WTC11 (cell line): ENCODE results near the gene TRIM69. TPM values are rescaled to one million over a fixed set of nuclear protein-coding genes. Genes with fewer than 3 reads are reported as not detected.

ENCODE experiments used
- ATAC-seq: fragments of 200-7000 bp; cut with Tn5 transposase; 2 replicates; pipeline ENCODE4 v1.10.0; 2021; ENCODE audit warnings: mild to moderate bottlenecking, moderate library complexity
- CTCF ChIA-PET: fragments of 300-600 bp; sonication (Branson Sonifier 250); formaldehyde crosslinking; loops from one replicate; lab custom pipeline; 2021; ENCODE audit warnings: antibody characterized with exemption; lab: Charles Lee
- POLR2A ChIA-PET: fragments of 350-600 bp; sonication (Branson Sonifier 250); formaldehyde crosslinking; loops from one replicate; lab custom pipeline; 2021; ENCODE audit warnings: antibody characterized with exemption; lab: Charles Lee
- DNase-seq: peaks from one replicate; pipeline ENCODE4 v3.0.0; 2021; ENCODE audit warnings: low spot score
- H3K27ac Mint-ChIP-seq: 2 replicates; pipeline ENCODE4 v1.8.0; 2021; ENCODE audit warnings: mixed read lengths
- H3K27me3 Mint-ChIP-seq: 2 replicates; pipeline ENCODE4 v1.8.0; 2021; ENCODE audit warnings: low read depth, mild to moderate bottlenecking, moderate library complexity, mixed read lengths
- H3K36me3 Mint-ChIP-seq: 2 replicates; pipeline ENCODE4 v1.8.0; 2021; ENCODE audit warnings: mixed read lengths
- H3K4me1 Mint-ChIP-seq: 2 replicates; pipeline ENCODE4 v1.8.0; 2022; ENCODE audit warnings: mixed read lengths
- H3K4me3 Mint-ChIP-seq: 2 replicates; pipeline ENCODE4 v1.8.0; 2021; ENCODE audit warnings: mild to moderate bottlenecking, moderate library complexity, mixed read lengths
- H3K9me3 Mint-ChIP-seq: 2 replicates; pipeline ENCODE4 v1.8.0; 2021; ENCODE audit warnings: mixed read lengths
- CBFB ChIP-seq: sonication (generic); formaldehyde crosslinking; IDR thresholded peaks from 2 replicates; pipeline ENCODE4 v1.8.1; 2022; ENCODE audit warnings: mild to moderate bottlenecking, low read depth, missing genetic modification reagents
- ESRRA ChIP-seq: sonication (generic); formaldehyde crosslinking; IDR thresholded peaks from 2 replicates; pipeline ENCODE4 v1.8.1; 2022; ENCODE audit warnings: mild to moderate bottlenecking, missing genetic modification reagents, borderline replicate concordance
- HMGA2 ChIP-seq: fragments of 250-450 bp; sonication (Bioruptor Pico); IDR thresholded peaks from 2 replicates; pipeline ENCODE4 v1.4.0; 2021; ENCODE audit warnings: mild to moderate bottlenecking, moderate library complexity
- MYBL2 ChIP-seq: sonication (generic); formaldehyde crosslinking; IDR thresholded peaks from 2 replicates; pipeline ENCODE4 v1.8.1; 2023; ENCODE audit warnings: mild to moderate bottlenecking, moderate library complexity, missing genetic modification reagents
- NFE2L1 ChIP-seq: sonication (generic); formaldehyde crosslinking; IDR thresholded peaks from 2 replicates; pipeline ENCODE4 v1.8.1; 2023; ENCODE audit warnings: missing genetic modification reagents
- NR2C2 ChIP-seq: sonication (generic); formaldehyde crosslinking; IDR thresholded peaks from 2 replicates; pipeline ENCODE4 v1.8.0; 2022; ENCODE audit warnings: mild to moderate bottlenecking, missing genetic modification reagents
- SMAD3 ChIP-seq: sonication (generic); formaldehyde crosslinking; IDR thresholded peaks from 2 replicates; pipeline ENCODE4 v1.8.0; 2022; ENCODE audit warnings: missing genetic modification reagents, mild to moderate bottlenecking, borderline replicate concordance
- SMAD4 ChIP-seq: sonication (generic); formaldehyde crosslinking; IDR thresholded peaks from 2 replicates; pipeline ENCODE4 v1.8.0; 2022; ENCODE audit warnings: mild to moderate bottlenecking, missing genetic modification reagents
- ZBTB21 ChIP-seq: sonication (generic); formaldehyde crosslinking; IDR thresholded peaks from 2 replicates; pipeline ENCODE4 v1.8.1; 2023; ENCODE audit warnings: mild to moderate bottlenecking, missing genetic modification reagents, borderline replicate concordance
- ZNF121 ChIP-seq: sonication (generic); formaldehyde crosslinking; IDR thresholded peaks from 2 replicates; pipeline ENCODE4 v1.8.0; 2023; ENCODE audit warnings: missing genetic modification reagents
- ZNF317 ChIP-seq: sonication (generic); formaldehyde crosslinking; IDR thresholded peaks from 2 replicates; pipeline ENCODE4 v1.8.1; 2023; ENCODE audit warnings: low read depth, mild to moderate bottlenecking, moderate library complexity, missing genetic modification reagents, borderline replicate concordance
- ZNF671 ChIP-seq: fragments of 250-450 bp; sonication (Bioruptor Pico); IDR thresholded peaks from 2 replicates; pipeline ENCODE4 v1.8.0; 2021; ENCODE audit warnings: mild to moderate bottlenecking
- total RNA-seq: library from RNA; stranded (reverse); gene quantifications from 3 replicates; pipeline ENCODE4 v1.2.3, GENCODE V29; 2021
- TF ChIP-seq, protein P1 (sequence below): sonication (generic); formaldehyde crosslinking; IDR thresholded peaks from 2 replicates; pipeline ENCODE4 v1.8.0; 2023; ENCODE audit warnings: mild to moderate bottlenecking, missing genetic modification reagents
- TF ChIP-seq, protein P2 (sequence below): fragments of 250-450 bp; sonication (Bioruptor Pico); IDR thresholded peaks from 2 replicates; pipeline ENCODE4 v1.8.0; 2021; ENCODE audit warnings: mild to moderate bottlenecking
- TF ChIP-seq, protein P3 (sequence below): sonication (generic); formaldehyde crosslinking; IDR thresholded peaks from 2 replicates; pipeline ENCODE4 v1.8.1; 2022; ENCODE audit warnings: mild to moderate bottlenecking, moderate library complexity, missing genetic modification reagents
- TF ChIP-seq, protein P4 (sequence below): sonication (generic); formaldehyde crosslinking; IDR thresholded peaks from 2 replicates; pipeline ENCODE4 v1.8.0; 2023; ENCODE audit warnings: missing genetic modification reagents
- TF ChIP-seq, protein P5 (sequence below): sonication (generic); formaldehyde crosslinking; IDR thresholded peaks from 2 replicates; pipeline ENCODE4 v1.8.1; 2023; ENCODE audit warnings: mild to moderate bottlenecking, missing genetic modification reagents, borderline replicate concordance
- TF ChIP-seq, protein P6 (sequence below): sonication (generic); formaldehyde crosslinking; IDR thresholded peaks from 2 replicates; pipeline ENCODE4 v1.8.1; 2023; ENCODE audit warnings: mild to moderate bottlenecking, moderate library complexity, missing genetic modification reagents

The TRIM69 gene
- total RNA-seq, 1 experiment from 2014 or later = 10.4 TPM

DNA sequence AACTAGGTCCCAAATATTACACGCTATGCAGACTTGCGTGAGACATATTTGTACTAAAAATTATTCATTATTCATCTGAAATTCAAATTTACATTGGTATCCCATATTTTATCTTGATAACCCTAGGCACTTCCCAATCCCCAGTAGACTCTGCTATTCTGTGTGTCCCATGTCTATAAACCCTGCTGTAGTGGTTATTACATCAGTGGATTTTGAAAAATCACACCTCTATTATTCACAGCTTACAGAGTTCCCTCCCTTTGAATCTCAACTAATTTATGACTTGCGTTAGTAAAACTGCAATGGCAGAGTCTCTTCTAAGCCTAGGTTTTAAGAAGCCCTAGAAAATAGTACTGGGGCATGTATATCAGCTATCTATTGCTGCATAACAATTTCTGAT is 54.3 kb downstream of the TRIM69 start:
- H3K9me3 Mint-ChIP-seq = no peaks in the 10 kb centered on the region
- no peaks in the 10 kb centered on the region for H3K36me3 Mint-ChIP-seq
- CTCF ChIA-PET = interaction anchor here (1.1 kb wide), 1 partner anchor 127 kb away, joined by 5 read pairs; the partner anchor contains the start of gene SPG11

DNA sequence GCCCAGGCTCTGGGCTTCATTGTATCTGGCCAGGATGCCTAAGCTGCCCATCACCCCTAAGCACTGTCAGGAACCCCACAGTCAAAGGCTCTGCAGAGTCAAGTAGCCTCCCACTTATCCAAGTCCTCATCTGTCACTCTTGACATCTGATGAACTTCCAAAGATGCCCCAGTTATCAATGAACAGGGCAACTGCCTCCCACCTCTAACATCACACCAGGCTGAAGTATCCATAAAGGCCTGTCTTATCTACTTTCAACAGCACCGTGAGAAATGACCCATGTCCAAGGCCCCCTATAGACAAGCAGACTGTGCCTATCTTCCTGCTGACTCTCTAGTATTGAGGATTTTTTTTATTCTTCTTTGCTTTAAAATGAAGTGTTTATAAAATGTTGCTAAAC is 56.4 kb downstream of the TRIM69 start:
- H3K4me1 Mint-ChIP-seq = no peaks in the 10 kb centered on the region
- POLR2A ChIA-PET = no interaction called here
- no peaks in the 10 kb centered on the region for H3K9me3 Mint-ChIP-seq
- ATAC-seq = no peak
- CTCF ChIA-PET = no interaction called here
- H3K4me3 Mint-ChIP-seq = no peak overlapping the region
- no peak for DNase-seq
- H3K27me3 Mint-ChIP-seq = no peaks in the 10 kb centered on the region
- no peak overlapping the region for H3K27ac Mint-ChIP-seq
- TF ChIP-seq ZNF121 (CRISPR knock-in tag) = no peak
- TF ChIP-seq SMAD4 (CRISPR knock-in tag) = no peak
- TF ChIP-seq HMGA2 (CRISPR knock-in tag) = no peak
- no peak for TF ChIP-seq ZBTB21 (CRISPR knock-in tag)
- TF ChIP-seq, protein P1, sequence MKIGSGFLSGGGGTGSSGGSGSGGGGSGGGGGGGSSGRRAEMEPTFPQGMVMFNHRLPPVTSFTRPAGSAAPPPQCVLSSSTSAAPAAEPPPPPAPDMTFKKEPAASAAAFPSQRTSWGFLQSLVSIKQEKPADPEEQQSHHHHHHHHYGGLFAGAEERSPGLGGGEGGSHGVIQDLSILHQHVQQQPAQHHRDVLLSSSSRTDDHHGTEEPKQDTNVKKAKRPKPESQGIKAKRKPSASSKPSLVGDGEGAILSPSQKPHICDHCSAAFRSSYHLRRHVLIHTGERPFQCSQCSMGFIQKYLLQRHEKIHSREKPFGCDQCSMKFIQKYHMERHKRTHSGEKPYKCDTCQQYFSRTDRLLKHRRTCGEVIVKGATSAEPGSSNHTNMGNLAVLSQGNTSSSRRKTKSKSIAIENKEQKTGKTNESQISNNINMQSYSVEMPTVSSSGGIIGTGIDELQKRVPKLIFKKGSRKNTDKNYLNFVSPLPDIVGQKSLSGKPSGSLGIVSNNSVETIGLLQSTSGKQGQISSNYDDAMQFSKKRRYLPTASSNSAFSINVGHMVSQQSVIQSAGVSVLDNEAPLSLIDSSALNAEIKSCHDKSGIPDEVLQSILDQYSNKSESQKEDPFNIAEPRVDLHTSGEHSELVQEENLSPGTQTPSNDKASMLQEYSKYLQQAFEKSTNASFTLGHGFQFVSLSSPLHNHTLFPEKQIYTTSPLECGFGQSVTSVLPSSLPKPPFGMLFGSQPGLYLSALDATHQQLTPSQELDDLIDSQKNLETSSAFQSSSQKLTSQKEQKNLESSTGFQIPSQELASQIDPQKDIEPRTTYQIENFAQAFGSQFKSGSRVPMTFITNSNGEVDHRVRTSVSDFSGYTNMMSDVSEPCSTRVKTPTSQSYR (CRISPR knock-in tag) = no peak
- TF ChIP-seq SMAD3 (CRISPR knock-in tag) = no peak
- no peak for TF ChIP-seq ESRRA (CRISPR knock-in tag)
- TF ChIP-seq CBFB = no peak
- TF ChIP-seq, protein P2, sequence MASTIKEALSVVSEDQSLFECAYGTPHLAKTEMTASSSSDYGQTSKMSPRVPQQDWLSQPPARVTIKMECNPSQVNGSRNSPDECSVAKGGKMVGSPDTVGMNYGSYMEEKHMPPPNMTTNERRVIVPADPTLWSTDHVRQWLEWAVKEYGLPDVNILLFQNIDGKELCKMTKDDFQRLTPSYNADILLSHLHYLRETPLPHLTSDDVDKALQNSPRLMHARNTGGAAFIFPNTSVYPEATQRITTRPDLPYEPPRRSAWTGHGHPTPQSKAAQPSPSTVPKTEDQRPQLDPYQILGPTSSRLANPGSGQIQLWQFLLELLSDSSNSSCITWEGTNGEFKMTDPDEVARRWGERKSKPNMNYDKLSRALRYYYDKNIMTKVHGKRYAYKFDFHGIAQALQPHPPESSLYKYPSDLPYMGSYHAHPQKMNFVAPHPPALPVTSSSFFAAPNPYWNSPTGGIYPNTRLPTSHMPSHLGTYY (CRISPR knock-in tag) = no peak
- TF ChIP-seq, protein P3, sequence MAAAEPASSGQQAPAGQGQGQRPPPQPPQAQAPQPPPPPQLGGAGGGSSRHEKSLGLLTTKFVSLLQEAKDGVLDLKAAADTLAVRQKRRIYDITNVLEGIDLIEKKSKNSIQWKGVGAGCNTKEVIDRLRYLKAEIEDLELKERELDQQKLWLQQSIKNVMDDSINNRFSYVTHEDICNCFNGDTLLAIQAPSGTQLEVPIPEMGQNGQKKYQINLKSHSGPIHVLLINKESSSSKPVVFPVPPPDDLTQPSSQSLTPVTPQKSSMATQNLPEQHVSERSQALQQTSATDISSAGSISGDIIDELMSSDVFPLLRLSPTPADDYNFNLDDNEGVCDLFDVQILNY = no peak
- H3K36me3 Mint-ChIP-seq = no peaks in the 10 kb centered on the region

More for the DNA sequence above, 54.3 kb downstream of the TRIM69 start:
- TF ChIP-seq, protein P4, sequence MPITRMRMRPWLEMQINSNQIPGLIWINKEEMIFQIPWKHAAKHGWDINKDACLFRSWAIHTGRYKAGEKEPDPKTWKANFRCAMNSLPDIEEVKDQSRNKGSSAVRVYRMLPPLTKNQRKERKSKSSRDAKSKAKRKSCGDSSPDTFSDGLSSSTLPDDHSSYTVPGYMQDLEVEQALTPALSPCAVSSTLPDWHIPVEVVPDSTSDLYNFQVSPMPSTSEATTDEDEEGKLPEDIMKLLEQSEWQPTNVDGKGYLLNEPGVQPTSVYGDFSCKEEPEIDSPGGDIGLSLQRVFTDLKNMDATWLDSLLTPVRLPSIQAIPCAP (CRISPR knock-in tag) = no peak
- Mint-ChIP-seq H3K4me1 (no peaks in the 10 kb centered on the region), H3K4me3 (no peak overlapping the region), H3K27ac (no peak overlapping the region), H3K27me3 (peaks cover 4% of the 10 kb centered on the region)
- DNase-seq (no peak), ATAC-seq (no peak)
- POLR2A ChIA-PET = no interaction called here

DNA sequence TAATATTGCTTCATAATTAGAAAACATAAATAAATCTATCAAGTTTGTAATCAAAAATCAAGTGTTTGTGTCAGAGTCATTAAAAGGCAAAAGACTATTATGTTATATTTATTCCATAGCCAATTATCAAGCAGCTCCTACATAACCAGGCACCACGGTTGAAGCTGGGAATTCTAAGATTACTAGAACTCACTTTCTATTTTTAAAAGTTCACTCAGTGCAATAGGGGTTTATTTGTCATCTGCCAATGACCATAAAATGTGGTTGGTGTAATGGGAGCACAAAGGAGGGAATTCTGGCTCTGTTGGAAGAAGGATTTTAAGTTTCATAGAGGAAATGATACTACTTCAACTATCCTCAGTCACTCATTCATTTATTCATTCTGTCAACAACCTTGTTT is 57.7 kb downstream of the TRIM69 start:
- H3K36me3 Mint-ChIP-seq = no peaks in the 10 kb centered on the region
- CTCF ChIA-PET = no interaction called here
- TF ChIP-seq, protein P5, sequence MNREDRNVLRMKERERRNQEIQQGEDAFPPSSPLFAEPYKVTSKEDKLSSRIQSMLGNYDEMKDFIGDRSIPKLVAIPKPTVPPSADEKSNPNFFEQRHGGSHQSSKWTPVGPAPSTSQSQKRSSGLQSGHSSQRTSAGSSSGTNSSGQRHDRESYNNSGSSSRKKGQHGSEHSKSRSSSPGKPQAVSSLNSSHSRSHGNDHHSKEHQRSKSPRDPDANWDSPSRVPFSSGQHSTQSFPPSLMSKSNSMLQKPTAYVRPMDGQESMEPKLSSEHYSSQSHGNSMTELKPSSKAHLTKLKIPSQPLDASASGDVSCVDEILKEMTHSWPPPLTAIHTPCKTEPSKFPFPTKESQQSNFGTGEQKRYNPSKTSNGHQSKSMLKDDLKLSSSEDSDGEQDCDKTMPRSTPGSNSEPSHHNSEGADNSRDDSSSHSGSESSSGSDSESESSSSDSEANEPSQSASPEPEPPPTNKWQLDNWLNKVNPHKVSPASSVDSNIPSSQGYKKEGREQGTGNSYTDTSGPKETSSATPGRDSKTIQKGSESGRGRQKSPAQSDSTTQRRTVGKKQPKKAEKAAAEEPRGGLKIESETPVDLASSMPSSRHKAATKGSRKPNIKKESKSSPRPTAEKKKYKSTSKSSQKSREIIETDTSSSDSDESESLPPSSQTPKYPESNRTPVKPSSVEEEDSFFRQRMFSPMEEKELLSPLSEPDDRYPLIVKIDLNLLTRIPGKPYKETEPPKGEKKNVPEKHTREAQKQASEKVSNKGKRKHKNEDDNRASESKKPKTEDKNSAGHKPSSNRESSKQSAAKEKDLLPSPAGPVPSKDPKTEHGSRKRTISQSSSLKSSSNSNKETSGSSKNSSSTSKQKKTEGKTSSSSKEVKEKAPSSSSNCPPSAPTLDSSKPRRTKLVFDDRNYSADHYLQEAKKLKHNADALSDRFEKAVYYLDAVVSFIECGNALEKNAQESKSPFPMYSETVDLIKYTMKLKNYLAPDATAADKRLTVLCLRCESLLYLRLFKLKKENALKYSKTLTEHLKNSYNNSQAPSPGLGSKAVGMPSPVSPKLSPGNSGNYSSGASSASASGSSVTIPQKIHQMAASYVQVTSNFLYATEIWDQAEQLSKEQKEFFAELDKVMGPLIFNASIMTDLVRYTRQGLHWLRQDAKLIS = no peak
- TF ChIP-seq ZNF317 = no peak
- TF ChIP-seq, protein P6, sequence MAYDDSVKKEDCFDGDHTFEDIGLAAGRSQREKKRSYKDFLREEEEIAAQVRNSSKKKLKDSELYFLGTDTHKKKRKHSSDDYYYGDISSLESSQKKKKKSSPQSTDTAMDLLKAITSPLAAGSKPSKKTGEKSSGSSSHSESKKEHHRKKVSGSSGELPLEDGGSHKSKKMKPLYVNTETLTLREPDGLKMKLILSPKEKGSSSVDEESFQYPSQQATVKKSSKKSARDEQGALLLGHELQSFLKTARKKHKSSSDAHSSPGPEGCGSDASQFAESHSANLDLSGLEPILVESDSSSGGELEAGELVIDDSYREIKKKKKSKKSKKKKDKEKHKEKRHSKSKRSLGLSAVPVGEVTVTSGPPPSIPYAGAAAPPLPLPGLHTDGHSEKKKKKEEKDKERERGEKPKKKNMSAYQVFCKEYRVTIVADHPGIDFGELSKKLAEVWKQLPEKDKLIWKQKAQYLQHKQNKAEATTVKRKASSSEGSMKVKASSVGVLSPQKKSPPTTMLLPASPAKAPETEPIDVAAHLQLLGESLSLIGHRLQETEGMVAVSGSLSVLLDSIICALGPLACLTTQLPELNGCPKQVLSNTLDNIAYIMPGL (CRISPR knock-in tag) = no peak
- TF ChIP-seq MYBL2 = no peak
- TF ChIP-seq ZNF671 (CRISPR knock-in tag) = no peak
- no peak for TF ChIP-seq CBFB
- TF ChIP-seq NFE2L1 (CRISPR knock-in tag) = no peak
- no peak for TF ChIP-seq NR2C2 (CRISPR knock-in tag)
- TF ChIP-seq, all 79 proteins: peak for 0
- no peak for DNase-seq
- Mint-ChIP-seq H3K27ac (no peak overlapping the region), H3K9me3 (no peaks in the 10 kb centered on the region), H3K4me3 (no peak overlapping the region), H3K27me3 (no peaks in the 10 kb centered on the region), H3K4me1 (no peaks in the 10 kb centered on the region)
- POLR2A ChIA-PET = no interaction called here
- no peak for ATAC-seq
